Thyroid gland (tissue), 4 donors: ENCODE data around the gene CERS4. TPM values are rescaled to one million over a fixed set of nuclear protein-coding genes. Genes with fewer than 3 reads are reported as not detected.
A peak's percentile ranks its signal among the peaks of the same experiment; 100 is the strongest.

ENCODE experiments used
- DNase-seq, 2 donors: peaks; one replicate each; pipeline ENCODE4 v3.0.0-alpha.2; 2019
- H3K27ac ChIP-seq, 3 donors: fragments of 200-600 bp; sonication (generic); 1 replicate in 2 of 3; 2 replicates in 1 of 3; pipeline ENCODE4 v1.5.1; 2016 to 2019; ENCODE audit warnings: mild to moderate bottlenecking in 1 of 3, moderate library complexity in 1 of 3
- H3K27me3 ChIP-seq: fragments of 200-600 bp; sonication (generic); one replicate; pipeline ENCODE4 v1.5.1; 2019
- H3K36me3 ChIP-seq, 2 donors: fragments of 200-600 bp; sonication (generic); one replicate each; pipeline ENCODE4 v1.5.1; 2016 to 2019
- H3K4me1 ChIP-seq, 2 donors: fragments of 200-600 bp; sonication (generic); one replicate each; pipeline ENCODE4 v1.5.1; 2017 to 2019
- H3K4me3 ChIP-seq, 3 donors: fragments of 200-600 bp; sonication (generic); replicated peaks in 1 of 3; 1 replicate in 2 of 3; 2 replicates in 1 of 3; pipeline ENCODE4 v1.5.1; 2016; ENCODE audit warnings: mild to moderate bottlenecking in 1 of 3
- H3K9me3 ChIP-seq: fragments of 200-600 bp; sonication (generic); one replicate; pipeline ENCODE4 v1.5.1; 2017
- POLR2A ChIP-seq, 2 donors: fragments of 450-650 bp; IDR thresholded peaks; one replicate each; pipeline ENCODE4 v1.6.1; 2017; ENCODE audit warnings: antibody characterized with exemption in 2 of 2, mild to moderate bottlenecking in 2 of 2, moderate library complexity in 1 of 2
- WGBS, 2 donors: methylation state at CpG; one replicate each; pipeline ENCODE4 v1.1.5; 2017; 5-methylcytosine and 5-hydroxymethylcytosine counted together
- intact Hi-C: fragments of 100-400 bp; cut with DNase I; formaldehyde crosslinking; loops from one replicate; pipeline ENCODE4 v1.15.1; 2023
- total RNA-seq, 4 donors: library from RNA; depleted of rRNA; stranded (reverse); fragments of >200 nt; gene quantifications; one replicate each; pipeline ENCODE4 v1.2.3, GENCODE V29; 2016
- TF ChIP-seq, protein P1 (sequence below), 6 experiments: fragments of 200-600 bp in 3 of 6; fragments of 450-650 bp in 3 of 6; sonication (generic) in 3 of 6; IDR thresholded peaks; one replicate each; pipeline ENCODE4 v1.5.1; 2016 to 2019; ENCODE audit warnings: antibody characterized with exemption in 6 of 6, mild to moderate bottlenecking in 2 of 6, inconsistent platforms in 1 of 6, moderate library complexity in 1 of 6

CERS4 gene
- total RNA-seq, 4 donors from 2014 or later, result 123 to 175 (median 144) TPM

GRCh38 chr19:8307965-8308866 lies 99.0 kb downstream of the CERS4 start, which contains the start of gene CD320:
Gene CD320 (minus strand): TSS chr19:8308358. CDS start chr19:8308290, 68 bp downstream.
- WGBS, 2 donors, result 0 to 1% methylated on average over 28 to 30 of the region's 63 CpGs
- Histone ChIP-seq H3K27ac (peak within 1 kb of the TSS in 1 of 3 donors; percentile 16), H3K9me3 (no peaks in the 10 kb centered on the region), H3K36me3 (peaks cover 9 to 11% of the 10 kb centered on the region in 2 donors), H3K4me3 (peak within 1 kb of the TSS in 2 of 3 donors; percentile 11 to 49), H3K4me1 (peaks cover 17% of the 10 kb centered on the region in 2 donors), H3K27me3 (no peaks in the 10 kb centered on the region)
- intact Hi-C loops, result no loop called here
- TF ChIP-seq, protein P1, sequence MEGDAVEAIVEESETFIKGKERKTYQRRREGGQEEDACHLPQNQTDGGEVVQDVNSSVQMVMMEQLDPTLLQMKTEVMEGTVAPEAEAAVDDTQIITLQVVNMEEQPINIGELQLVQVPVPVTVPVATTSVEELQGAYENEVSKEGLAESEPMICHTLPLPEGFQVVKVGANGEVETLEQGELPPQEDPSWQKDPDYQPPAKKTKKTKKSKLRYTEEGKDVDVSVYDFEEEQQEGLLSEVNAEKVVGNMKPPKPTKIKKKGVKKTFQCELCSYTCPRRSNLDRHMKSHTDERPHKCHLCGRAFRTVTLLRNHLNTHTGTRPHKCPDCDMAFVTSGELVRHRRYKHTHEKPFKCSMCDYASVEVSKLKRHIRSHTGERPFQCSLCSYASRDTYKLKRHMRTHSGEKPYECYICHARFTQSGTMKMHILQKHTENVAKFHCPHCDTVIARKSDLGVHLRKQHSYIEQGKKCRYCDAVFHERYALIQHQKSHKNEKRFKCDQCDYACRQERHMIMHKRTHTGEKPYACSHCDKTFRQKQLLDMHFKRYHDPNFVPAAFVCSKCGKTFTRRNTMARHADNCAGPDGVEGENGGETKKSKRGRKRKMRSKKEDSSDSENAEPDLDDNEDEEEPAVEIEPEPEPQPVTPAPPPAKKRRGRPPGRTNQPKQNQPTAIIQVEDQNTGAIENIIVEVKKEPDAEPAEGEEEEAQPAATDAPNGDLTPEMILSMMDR (IDR thresholded peaks at IDR 0.05), result no peak
- peak in 1 of 2 donors; percentile 58 for TF ChIP-seq POLR2A (IDR thresholded peaks at IDR 0.05)
- peak; percentile 90 to 93 for DNase-seq

DNA sequence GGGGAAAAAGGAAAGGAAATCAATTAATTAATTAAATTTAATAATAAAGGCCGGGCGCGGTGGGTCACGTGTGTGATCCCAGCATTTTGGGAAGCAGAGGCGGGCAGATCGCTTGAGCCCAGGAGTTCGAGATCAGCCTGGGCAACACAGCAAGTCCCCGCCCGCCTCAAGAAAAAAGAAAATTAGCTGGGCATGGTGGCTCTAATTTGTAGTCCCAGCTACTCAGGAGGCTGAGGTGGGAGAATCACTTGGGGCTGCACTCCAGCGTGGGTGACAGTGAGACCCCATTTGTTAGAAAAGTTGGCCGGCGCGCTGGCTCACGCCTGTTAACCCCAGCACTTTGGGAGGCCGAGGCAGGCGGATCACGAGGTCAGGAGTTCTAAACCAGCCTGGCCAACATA lies 99.7 kb downstream of the CERS4 start:
- Histone ChIP-seq H3K4me3 (peak overlapping the region in 1 of 3 donors; percentile 49), H3K27me3 (no peaks in the 10 kb centered on the region), H3K4me1 (peaks cover 17% of the 10 kb centered on the region in 2 donors), H3K9me3 (no peaks in the 10 kb centered on the region), H3K27ac (no peak overlapping the region), H3K36me3 (peaks cover 9 to 11% of the 10 kb centered on the region in 2 donors)
- DNase-seq, result no peak
- TF ChIP-seq, protein P1 (IDR thresholded peaks at IDR 0.05), result no peak
- TF ChIP-seq POLR2A (IDR thresholded peaks at IDR 0.05), result no peak
- 64 to 65% methylated on average over 15 to 17 of the region's 17 CpGs for WGBS, 2 donors
- intact Hi-C loops, result no loop called here

GRCh38 chr19:8310342-8311055 lies 101.3 kb downstream of the CERS4 start:
- H3K27me3 ChIP-seq, result no peaks in the 10 kb centered on the region

DNA sequence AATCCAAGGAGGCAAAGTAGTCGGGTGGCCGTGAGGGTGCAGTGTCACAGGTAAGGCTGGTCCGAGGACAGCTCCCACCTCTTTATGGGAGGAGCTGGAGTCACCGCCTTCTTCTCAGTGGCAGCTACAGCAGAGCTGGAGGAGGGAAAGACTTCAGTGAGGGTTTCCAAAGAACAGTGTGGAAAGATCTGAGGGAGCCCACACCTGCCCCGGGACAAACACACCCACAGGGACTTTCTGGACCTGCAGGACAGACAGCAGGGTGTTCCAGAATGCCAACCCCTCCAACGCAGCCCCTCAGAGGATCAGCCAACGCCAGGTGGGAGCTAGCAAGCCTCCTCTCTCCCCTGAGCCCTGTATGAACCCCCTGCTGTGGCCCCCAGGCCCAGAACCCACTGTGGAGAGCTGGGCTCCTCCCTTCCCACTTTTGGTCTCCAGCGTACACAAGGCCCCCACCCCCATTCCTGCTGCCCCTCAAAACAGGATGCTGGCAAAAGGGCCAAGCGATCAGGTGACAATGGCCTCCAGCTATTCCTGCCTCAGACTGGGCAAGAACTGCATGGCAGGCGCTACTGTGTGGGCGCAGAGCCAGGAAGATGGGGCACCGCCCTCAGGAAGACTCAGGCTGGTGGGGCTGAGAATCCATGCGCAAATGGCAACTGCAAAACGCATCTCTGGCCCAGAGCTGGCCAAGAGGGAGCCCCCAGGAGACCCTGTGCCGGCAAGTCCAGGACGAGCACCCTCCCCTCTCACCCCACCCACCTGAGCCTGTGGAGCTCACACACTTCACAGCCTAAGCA lies 102.5 kb downstream of the CERS4 start:
- peaks cover 17 to 18% of the 10 kb centered on the region in 2 donors for H3K4me1 ChIP-seq
- H3K4me3 ChIP-seq, result no peak overlapping the region
- intact Hi-C loops, result no loop called here
- peaks cover 24 to 29% of the 10 kb centered on the region in 2 donors for H3K36me3 ChIP-seq
- H3K9me3 ChIP-seq, result no peaks in the 10 kb centered on the region
- H3K27me3 ChIP-seq, result no peaks in the 10 kb centered on the region
- 79 to 85% methylated on average over 15 to 16 of the region's 16 CpGs for WGBS, 2 donors
- DNase-seq, result no peak
- TF ChIP-seq, protein P1 (IDR thresholded peaks at IDR 0.05), result no peak
- no peak for TF ChIP-seq POLR2A (IDR thresholded peaks at IDR 0.05)
- H3K27ac ChIP-seq, result peak overlapping the region in 1 of 3 donors; percentile 20

More at GRCh38 chr19:8310342-8311055, 101.3 kb downstream of the CERS4 start:
- peaks cover 20 to 26% of the 10 kb centered on the region in 2 donors for H3K36me3 ChIP-seq
- intact Hi-C loops, result no loop called here
- H3K4me3 ChIP-seq, result no peak overlapping the region
- DNase-seq, result no peak
- TF ChIP-seq POLR2A (IDR thresholded peaks at IDR 0.05), result no peak
- TF ChIP-seq, protein P1 (IDR thresholded peaks at IDR 0.05), result no peak
- no peaks in the 10 kb centered on the region for H3K9me3 ChIP-seq
- H3K27ac ChIP-seq, result no peak overlapping the region
- WGBS, 2 donors, result 95 to 97% methylated on average over 17 of the region's 17 CpGs
- H3K4me1 ChIP-seq, result peaks cover 17% of the 10 kb centered on the region in 2 donors

Other genes starting within 250 kb of the CERS4 start
- gene ELAVL1, start 203.7 kb upstream of the CERS4 start, total RNA-seq, result 10 to 100 TPM; 24.2 to 46.7 (median 42.4) TPM
- gene CCL25, start 156.6 kb upstream of the CERS4 start, total RNA-seq, result not detected
- 1 to 10 TPM in 3 of 4 donors, under 1 TPM in 1; 0.13 to 8.7 (median 2.5) TPM for gene FBN3, start 59.8 kb upstream of the CERS4 start, total RNA-seq
- gene CD320, start 99.0 kb downstream of the CERS4 start, total RNA-seq, result 100 to 1,000 TPM in 1 of 4 donors, 10 to 100 TPM in 3; 20.8 to 114 (median 74.0) TPM
- 10 to 100 TPM in 2 of 4 donors, 1 to 10 TPM in 2; 3.8 to 39.7 (median 17.0) TPM for gene NDUFA7, start 112.0 kb downstream of the CERS4 start, total RNA-seq
- 100 to 1,000 TPM; 262 to 525 (median 420) TPM for gene RPS28, start 112.1 kb downstream of the CERS4 start, total RNA-seq
- gene KANK3, start 133.9 kb downstream of the CERS4 start, total RNA-seq, result 10 to 100 TPM; 21.1 to 49.7 (median 30.5) TPM
- 10 to 100 TPM; 19.9 to 99.8 (median 46.6) TPM for gene ANGPTL4, start 154.8 kb downstream of the CERS4 start, total RNA-seq
- gene RAB11B, start 181.0 kb downstream of the CERS4 start, total RNA-seq, result 100 to 1,000 TPM in 2 of 4 donors, 10 to 100 TPM in 2; 91.2 to 137 (median 113) TPM
- gene MARCHF2, start 203.9 kb downstream of the CERS4 start, total RNA-seq, result 100 to 1,000 TPM; 168 to 245 (median 215) TPM
- gene HNRNPM, start 235.6 kb downstream of the CERS4 start, total RNA-seq, result 100 to 1,000 TPM in 2 of 4 donors, 10 to 100 TPM in 2; 79.3 to 138 (median 97.2) TPM